ENCODE data around the gene SIPA1L3.

The SIPA1L3 gene

DNA sequence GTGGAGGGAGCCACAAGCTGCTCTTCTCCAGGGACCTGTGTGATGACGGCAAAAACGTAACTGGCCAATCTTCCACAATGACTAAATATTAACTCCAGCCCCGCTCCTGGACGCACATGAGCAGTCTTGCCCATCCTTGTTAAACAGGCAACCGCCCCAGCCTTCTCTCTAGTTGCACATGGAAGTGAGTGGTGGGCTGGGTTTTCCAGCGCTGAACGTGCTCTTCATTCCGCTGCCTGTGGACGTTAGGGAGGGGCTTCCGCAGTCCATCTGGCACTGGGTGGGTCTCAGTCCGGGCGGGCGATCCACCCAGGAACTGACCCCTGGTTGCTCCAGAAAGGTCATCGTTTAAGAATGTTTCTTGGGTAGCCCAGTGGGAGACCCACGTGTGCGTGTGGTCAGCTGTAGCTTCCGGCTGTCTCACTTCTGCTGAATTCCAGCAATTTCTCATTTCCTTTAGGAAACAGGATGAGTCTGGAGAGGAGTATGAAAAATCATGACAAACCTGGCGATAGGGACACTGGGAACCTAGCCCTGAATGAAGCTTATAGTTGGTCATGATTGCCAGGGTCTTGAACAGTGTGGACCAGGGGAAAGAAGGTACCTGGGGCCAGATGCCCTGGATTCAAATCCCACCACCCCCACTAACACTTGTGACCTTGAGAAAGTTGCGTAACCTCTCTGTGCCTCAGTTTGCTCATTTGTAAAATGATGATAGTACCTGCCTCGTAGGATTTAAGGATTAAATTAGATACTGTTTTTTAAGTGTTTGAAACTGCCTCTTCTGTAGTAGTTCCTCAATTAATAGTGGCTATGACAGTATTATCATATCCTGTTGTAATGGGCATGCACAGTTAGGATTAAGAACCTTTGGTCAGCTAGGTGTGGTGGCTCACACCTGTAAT lies 92.6 kb downstream of the SIPA1L3 start:
- no peak for DNase-seq (ENCODE audit: low read depth)

DNA sequence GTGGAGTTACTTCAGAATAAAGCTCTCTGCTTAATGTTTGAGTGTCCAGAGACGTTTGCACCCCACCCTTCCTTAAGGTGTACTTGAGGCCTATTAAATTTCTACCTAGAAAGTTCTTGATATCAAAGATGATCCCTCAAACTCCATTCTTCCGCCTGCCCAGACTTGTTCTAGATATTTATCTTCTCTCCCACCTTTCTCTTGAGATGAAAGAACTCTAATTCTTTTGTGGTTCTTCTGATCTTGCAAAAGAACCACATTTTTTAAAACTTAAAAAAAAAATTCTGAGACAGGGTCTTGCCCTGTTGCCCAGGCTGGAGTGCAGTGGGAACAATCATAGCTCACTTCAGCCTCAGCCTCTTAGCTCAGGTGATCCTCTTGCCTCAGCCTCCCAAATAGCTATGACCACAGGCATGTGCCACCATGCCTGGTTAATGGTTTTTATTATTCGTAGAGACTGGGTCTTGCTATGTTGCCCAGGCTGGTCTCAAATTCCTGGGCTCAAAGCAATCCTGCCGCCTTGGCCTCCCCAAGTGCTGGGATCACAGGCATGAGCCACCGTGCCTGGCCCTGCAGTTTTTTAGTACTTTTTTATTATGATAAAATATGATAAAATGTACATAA lies 94.3 kb downstream of the SIPA1L3 start:
- DNase-seq (ENCODE audit: low read depth), result no peak

DNA sequence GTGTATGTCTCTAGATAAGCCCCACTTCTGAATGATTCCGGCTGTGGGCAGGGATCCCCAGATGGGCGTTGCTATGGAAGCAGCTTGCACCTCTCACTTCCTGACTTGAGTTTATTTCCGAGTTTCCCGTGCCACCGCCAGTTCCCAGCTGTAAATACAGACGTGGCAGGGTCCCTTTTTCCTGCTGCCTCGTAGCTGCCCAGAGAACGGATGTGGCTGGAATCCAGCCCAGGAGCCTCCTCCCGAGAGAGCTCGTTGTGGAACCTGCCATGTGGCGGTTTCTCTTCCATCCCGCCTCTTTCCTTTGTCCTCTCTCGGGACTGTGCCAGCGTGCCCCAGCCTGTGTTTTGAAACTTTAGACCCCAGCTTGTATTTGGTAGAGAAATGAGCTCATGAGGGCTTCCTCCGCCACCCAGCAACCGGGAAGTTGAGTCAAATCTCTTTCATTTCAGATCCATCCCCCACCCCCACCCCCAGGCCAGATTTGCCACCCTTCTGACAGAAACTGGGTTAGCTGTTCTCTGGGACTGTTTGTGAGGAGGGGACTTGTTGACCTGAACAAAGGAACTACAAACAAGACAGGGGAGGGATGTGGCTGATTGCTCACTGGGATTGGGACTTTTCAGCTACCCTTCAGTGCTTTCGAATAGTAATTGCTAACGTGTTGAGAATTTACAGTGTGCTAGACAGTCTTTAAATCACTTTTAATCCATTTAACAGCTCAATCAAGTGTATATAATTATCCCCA lies 96.6 kb downstream of the SIPA1L3 start:
- DNase-seq (ENCODE audit: low read depth), result no peak

DNA sequence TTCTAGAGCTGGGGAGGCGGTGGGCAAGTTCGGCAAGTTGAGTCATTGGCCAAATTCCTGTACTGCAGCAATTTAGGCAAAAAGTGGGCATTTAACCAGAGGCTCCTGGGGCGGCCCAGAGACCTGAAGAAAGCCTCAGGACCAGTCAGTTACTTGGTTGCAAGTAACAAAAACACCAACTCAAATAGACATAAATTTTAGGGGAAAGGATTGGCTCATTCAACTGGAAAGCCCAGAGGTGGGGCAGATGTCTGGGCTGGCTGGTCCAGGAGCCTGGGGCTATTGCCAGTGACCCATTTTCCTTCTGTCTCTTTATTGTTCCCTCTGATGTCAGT lies 97.1 kb downstream of the SIPA1L3 start:
- no peak for DNase-seq (ENCODE audit: low read depth)

GRCh38 chr19:38004521-38005223 lies 97.7 kb downstream of the SIPA1L3 start:
- no peak for DNase-seq (ENCODE audit: low read depth)

GRCh38 chr19:38005224-38005614 lies 98.2 kb downstream of the SIPA1L3 start:
- no peak for DNase-seq (ENCODE audit: low read depth)

DNA sequence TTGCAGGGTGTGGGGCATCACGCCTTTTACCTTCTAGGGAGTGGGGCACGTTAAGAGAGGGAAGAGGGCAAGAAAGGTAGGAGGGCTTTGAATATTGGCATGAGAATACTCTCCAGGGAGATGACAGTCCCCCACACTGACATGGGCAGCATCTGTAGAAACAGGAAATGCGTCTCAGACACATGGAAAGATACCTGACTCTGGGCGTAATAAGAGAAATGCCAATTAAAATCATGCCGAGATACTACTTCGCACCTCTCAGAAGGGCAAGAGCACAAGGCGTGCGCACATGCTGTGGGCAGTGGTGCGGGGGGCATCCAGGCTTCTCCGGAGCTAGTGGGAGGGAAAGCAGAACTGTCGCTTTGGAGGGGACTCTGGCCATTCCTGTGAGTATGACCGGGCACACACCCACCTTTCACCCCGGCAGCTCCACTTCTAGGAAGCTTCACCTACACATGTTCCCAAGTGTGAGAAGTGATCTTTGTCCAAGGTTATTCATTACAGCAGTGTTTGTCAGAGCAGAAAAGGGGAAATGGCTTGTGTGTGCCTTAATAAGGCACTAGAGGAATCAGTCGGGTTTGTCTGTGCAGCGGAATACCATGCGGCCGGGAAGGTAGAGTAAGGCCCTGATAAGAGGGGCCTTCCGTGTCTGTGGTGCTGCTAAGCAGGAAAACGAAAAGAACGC lies 99.5 kb downstream of the SIPA1L3 start:
- no peak for DNase-seq (ENCODE audit: low read depth)

DNA sequence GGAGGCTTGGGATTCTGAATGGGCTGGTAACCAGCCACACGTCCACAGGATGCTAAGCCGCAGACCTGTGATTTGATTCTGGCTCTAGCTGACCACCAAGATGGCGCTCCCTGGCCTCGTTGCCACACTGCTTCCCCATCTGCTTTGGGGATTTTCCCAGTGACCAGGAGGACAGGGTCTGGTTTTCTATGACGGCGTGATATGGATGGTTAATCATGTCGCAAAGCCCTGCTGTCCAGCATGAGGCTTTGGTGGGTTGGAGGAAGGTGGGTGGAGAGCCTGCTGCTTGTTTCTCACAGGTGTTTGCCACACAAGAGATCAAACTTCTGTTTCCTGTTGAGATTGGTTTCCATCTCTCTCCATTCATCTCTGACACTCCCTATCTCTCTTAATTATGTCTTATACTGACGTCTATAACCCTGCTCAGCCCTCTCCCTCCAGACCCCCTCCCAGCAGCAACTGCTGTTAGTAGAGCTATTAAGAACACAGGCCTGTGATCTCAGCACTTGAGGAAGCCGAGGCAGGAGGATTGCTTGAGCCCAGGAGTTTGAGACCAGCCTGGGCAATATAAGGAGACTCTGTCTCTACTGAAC lies 102.7 kb downstream of the SIPA1L3 start:
- no peak for DNase-seq (ENCODE audit: low read depth)

DNA sequence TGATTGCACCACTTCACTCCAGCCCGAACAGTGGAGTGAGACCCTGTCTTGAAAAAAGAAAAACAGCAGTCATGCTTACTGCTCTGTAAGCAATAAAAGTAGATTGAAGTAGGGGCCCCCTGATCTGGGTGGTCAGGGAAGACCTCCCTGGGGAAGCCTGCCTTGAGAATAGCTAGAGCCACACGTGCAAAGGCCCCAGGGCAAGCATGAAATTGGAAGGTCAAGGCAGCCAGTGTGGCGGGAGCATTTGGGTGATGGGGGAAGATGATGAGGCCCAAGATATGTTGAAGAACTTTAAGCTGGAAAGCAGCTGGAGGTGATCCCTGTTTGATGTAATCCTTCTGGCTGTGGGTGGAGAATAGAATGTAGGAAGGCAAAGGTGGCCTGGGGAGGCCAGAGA lies 104.4 kb downstream of the SIPA1L3 start:
- no peak for DNase-seq (ENCODE audit: low read depth)

- DNase-seq (ENCODE audit: low read depth), result no peak
These were observed 105.3 kb downstream of the SIPA1L3 start for GRCh38 chr19:38012290-38012689.

DNA sequence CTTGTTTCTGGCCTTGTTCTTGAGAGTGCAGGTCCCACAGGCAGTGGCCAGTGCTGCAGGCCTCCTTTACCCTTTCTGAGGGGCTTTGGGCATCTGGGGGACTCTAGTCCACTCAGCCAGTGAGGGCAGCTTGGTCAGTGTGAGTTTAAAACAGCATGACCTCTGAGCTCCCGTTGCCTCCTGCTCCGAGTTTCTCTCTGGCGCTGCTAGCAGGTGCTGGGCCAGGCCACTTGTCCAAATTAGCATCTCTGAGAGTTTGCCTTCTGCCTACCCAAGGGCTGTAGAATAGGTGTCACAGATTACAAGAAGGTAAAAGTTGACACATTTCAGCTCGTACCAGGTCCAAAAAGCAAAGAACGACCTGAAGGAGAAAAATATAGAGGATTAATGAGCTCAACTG lies 105.9 kb downstream of the SIPA1L3 start:
- DNase-seq (ENCODE audit: low read depth), result no peak

- DNase-seq (ENCODE audit: low read depth), result no peak
These were observed 107.0 kb downstream of the SIPA1L3 start for GRCh38 chr19:38013913-38014580.

- DNase-seq (ENCODE audit: low read depth), result no peak
These were observed 108.2 kb downstream of the SIPA1L3 start for GRCh38 chr19:38015216-38015615.

DNA sequence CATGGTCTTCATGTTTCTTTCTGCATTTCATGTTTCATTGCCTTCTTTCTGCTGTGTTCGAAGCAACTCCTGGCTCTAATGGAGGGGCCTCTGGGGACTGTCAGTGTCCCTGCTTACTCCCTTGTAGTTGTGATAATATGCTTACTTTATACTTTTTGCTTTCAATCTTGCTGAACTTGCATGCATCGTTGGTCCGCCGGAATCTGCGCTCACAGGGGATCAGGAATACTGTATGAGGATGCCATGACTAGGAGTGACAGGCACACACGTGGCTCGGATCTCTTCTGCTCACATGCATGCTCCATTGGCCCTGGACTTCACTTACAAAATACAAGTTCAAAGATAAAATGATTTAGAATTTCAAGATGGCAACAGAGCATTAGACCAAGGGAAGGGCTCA lies 108.8 kb downstream of the SIPA1L3 start:
- no peak for DNase-seq (ENCODE audit: low read depth)

DNA sequence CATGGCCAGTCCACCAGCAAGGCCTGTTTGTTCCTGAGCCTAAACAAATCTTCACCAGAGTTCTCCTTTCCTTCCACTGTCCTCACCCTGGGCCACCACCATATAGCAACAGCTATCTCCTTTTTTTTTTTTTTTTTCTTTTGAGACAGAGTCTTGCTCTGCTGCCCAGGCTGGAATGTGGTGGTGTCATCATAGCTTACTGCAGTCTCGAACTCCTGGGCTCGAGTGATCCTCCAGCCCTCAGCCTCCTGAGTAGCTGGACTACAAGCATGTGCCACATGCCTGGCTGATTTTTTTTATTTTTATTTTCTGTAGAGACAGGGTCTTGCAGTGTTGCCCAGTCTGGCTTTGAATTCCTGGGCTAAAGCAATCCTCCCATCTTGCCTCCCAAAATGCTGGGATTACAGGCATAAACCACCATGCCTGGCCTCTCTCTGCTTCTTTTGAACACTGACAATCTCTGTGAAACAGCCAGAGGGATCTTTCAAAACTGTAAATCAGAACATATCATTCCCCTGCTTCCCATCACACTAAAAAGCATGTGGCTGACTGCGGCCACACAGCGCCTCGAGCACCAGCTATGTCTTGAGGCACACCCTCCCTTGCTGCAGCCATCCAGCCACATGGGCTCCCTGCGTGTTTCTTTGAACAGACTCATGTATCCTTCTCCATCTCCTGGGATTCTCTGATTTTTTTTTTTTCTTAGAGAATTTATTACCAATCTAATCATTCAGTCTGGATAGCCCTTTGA lies 110.6 kb downstream of the SIPA1L3 start:
- DNase-seq (ENCODE audit: low read depth), result no peak

DNA sequence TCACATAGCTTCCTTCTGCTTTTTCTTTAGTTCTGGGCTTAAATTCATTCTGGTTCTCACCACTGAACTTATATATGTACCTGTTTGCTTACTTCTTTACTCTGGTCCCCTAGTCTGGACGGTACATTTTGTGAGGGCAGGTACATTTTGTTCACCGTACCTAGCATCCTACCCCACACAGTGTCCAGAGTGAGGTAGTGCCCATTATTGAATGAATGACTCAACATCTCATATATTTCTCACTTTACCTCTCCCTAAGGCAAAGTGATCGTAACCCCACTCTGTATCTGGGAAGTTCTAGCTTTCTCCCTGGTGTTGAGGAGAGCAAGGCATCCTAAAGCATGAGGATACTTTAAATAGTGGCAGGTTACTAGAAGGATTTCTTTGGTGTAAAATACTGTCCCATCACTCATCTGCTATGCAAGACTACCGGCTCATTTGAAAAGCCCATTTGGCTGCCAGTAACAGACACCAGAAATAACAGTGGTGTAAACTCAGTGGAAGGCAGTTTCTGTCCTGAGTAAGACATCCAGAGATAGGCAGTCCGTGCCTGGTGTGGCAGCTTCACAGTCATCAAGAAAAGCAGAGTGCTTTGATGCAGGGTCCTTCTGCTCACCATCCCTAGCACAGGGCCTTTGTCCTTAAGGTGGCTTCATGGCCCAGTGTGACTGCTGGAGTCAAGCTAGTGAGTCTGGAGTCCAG lies 111.8 kb downstream of the SIPA1L3 start:
- no peak for DNase-seq (ENCODE audit: low read depth)

GRCh38 chr19:38019396-38019724 lies 112.4 kb downstream of the SIPA1L3 start:
- DNase-seq (ENCODE audit: low read depth), result no peak

DNA sequence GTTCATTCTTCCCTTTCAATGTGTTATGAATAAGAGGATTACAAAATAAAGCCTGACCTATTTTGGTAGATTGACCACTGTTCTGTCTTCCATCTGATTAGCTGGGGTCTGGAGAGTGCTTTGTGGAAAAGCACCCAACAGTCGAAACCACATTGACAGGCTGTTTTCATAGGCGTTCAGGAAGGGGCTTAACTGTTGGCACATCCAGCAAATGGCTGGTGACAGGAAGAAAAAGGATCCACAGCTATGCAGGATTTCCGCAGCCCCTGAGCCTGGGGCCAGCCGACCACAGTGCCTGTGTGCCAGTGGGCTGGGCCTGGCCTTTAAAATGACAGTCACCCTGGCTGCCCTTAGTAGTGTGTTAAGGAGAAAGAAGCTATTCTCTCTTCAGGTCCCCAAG lies 113.3 kb downstream of the SIPA1L3 start:
- no peak for DNase-seq (ENCODE audit: low read depth)

DNA sequence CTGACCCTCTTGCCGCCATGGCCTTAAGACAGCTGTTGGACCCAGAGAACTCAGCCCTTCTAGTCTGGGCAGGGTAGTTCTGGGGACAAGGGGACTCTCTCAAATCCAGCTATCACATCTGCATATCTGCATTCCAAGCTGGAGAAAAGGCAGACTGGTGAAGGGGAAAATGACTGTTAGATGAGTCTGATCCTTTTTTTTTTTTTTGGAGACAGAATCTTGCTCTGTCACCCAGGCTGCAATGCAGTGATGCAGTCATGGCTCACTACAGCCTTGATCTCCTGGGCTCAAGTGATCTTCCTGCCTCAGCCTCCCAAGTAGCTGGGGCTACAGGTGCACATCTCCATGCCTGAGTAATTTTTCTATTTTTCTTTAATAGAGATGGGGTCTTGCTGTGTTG lies 114.3 kb downstream of the SIPA1L3 start:
- no peak for DNase-seq (ENCODE audit: low read depth)

All from T follicular helper cell (primary cell).